SJCRH30 (cell line): ENCODE measurements around the gene KLF13. TPM values are rescaled to one million over a fixed set of nuclear protein-coding genes. Genes with fewer than 3 reads are reported as not detected.

Experiments
- DNase-seq, 2 experiments: peaks; one replicate each; pipeline ENCODE4 v3.0.0-alpha.2; 2015 to 2020
- H3K27ac ChIP-seq: fragments of 250-450 bp; sonication (Bioruptor Pico); 2 replicates; pipeline ENCODE4 v1.5.1; 2020; ENCODE audit warnings: mild to moderate bottlenecking, moderate library complexity
- H3K27me3 ChIP-seq: fragments of 250-450 bp; sonication (Bioruptor Pico); 2 replicates; pipeline ENCODE4 v1.5.1; 2020; ENCODE audit warnings: mild to moderate bottlenecking, moderate library complexity
- H3K36me3 ChIP-seq: fragments of 250-450 bp; sonication (Bioruptor Pico); 2 replicates; pipeline ENCODE4 v1.5.1; 2020; ENCODE audit warnings: mild to moderate bottlenecking, moderate library complexity
- H3K4me1 ChIP-seq: fragments of 250-450 bp; sonication (Bioruptor Pico); 2 replicates; pipeline ENCODE4 v1.5.1; 2020; ENCODE audit warnings: mild to moderate bottlenecking, moderate library complexity
- H3K4me3 ChIP-seq: fragments of 250-450 bp; sonication (Bioruptor Pico); 2 replicates; pipeline ENCODE4 v1.5.1; 2020; ENCODE audit warnings: mild to moderate bottlenecking, moderate library complexity
- H3K9me3 ChIP-seq: fragments of 250-450 bp; sonication (Bioruptor Pico); replicated peaks from 2 replicates; pipeline ENCODE4 v1.5.1; 2020; ENCODE audit warnings: mild to moderate bottlenecking, moderate library complexity
- total RNA-seq: library from RNA; depleted of rRNA; stranded (reverse); fragments of >200 nt; shearing (Covaris generic); gene quantifications from 2 replicates; pipeline ENCODE4 v1.2.3, GENCODE V29; 2014

The KLF13 gene
- total RNA-seq, 1 experiment from 2014 or later, result 33.1 TPM

DNA sequence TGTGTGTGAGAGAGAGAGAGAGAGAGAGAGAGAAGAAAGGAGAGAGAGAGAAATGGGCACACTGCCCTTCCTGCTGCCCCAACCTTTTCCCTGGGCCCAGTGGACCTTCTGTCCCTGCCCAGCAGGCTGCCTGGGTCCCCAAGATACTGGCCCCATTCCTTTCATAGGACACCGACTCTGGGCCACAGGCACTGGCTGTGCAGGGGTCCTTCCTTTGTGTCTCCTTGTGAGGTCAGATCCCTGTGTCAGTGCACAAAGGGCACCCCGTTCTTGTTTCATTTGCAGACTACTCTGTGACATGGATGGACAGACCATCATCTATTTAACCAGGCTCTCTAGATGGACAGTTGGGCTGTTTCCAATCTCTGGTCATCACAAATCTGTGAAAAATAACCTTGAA is 21.3 kb upstream of the KLF13 start:
- no peaks in the 10 kb centered on the region for H3K36me3 ChIP-seq
- no peaks in the 10 kb centered on the region for H3K9me3 ChIP-seq
- no peaks in the 10 kb centered on the region for H3K27me3 ChIP-seq
- no peak overlapping the region for H3K4me3 ChIP-seq
- H3K27ac ChIP-seq, result no peak overlapping the region
- no peak for DNase-seq
- H3K4me1 ChIP-seq, result peaks cover 31% of the 10 kb centered on the region

DNA sequence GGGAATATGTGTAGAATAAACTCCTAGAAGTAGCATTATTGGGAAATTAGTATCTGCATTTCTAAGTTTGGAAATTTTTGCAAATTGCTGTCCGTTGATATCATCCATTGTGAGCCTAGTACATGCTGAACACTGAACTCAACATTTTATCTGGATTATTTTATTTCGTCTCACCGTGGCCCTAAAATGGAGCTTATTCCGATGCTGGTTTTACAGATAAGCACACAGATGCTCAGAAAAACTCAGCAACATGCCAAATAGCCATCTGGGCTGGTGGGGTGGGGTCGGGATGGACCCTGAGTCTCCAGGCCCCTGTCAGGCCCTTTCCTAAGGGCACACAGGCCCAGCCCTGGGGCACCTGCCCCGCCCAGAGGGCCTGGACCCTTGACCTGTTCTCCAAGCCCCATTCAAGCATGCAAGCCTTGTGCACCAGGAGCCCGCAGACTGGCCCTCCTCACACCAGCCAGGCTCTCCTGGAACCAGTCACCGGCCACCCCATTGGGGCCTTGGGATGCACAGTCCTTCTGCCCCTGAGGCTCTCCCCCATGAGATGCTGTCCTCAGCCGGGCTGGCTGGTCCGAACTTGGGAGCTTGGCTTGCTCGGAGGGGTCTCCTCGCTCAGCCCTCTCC is 20.7 kb upstream of the KLF13 start:
- DNase-seq, result no peak
- H3K27ac ChIP-seq, result peak overlapping the region; percentile 65
- H3K27me3 ChIP-seq, result no peaks in the 10 kb centered on the region
- H3K36me3 ChIP-seq, result no peaks in the 10 kb centered on the region
- H3K4me1 ChIP-seq, result peaks cover 26% of the 10 kb centered on the region
- no peak overlapping the region for H3K4me3 ChIP-seq
- H3K9me3 ChIP-seq, result no peaks in the 10 kb centered on the region

DNA sequence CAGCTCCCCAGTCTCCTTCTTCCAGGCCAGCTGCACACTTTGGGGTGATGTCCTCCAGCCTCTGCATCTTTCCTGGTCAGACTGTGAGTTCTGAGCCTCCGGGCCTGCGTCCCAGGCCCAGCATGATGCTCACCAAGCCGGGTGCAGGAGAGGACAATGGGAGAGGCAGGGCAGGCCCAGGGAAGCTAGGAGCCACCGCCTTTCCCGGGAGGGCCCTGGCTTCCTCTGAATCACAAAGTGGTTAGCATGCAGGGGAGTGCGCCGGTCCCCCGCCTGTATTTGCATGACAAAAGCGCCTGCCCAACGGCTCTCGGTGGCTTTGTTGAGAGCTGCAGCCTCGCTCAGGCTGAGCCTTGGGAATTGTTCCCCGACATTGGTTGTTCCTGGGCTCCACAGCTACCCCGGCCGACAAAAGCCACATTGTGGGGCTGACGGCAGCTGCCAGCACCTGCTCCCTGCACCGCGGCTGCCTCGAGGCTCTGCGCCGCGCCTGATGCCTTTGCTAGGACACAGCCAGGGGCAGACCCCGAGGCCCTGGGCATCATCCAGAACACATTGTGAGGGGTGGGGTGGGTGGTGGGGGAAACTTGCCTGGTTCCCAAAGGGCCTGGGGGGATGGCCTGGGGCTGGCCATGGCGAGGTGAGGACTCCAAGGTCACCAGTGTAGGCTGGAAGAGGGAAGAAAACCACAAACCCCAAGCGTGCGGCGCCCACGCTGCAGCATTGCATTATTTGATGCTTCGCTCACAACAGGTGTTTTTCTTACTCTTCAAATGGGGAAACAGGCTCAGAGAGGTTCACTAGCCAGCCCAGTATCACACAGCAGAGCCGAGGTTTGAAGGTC is 20.0 kb upstream of the KLF13 start:
- Histone ChIP-seq H3K9me3 (no peaks in the 10 kb centered on the region), H3K36me3 (no peaks in the 10 kb centered on the region), H3K27ac (peak overlapping the region; percentile 65), H3K4me3 (no peak overlapping the region), H3K4me1 (peaks cover 18% of the 10 kb centered on the region), H3K27me3 (no peaks in the 10 kb centered on the region)
- peak; percentile 93 to 96 for DNase-seq

DNA sequence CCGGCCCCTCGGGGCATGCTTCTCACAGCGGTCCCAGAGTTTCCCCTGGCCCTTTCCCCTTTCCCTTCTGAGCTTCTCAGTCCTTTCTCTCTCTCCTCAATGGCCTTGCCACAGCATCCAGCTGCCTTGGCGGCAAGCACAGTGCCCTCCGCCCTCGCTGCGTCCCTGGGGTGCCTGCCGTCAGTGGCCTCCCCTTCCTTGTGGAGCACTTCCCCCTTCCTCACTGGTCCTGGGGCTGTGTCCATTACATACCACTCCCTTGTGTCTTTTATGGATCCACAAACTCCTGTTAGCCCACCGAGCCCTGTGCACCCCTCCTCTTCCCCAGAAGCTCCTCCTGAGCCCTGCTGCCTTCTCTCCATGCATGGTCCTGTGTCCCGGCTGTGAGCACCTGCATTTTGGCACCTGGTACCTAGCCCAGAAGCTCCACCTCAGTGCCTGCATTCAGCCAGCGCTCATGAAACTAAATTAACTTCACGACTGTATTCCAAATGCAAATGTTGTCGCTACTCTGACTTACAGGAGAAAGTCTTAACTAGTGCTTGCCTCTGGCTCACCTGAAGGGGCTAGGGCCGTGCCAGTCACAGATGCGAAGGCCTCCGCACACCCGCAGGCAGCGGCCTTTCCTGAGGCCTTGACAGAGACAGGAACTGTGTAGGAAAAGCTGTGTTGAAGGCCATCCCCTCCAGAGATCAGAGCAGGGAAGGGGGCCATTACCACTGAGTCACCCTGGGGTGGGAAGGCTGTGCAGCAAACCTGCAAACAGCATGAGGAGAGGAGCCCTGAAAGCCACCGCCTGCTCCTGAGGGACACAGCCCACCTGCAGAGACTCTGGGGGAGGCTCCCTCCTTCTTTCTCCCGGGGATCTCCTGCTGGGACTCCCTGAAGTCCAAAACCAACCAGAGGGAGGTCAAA is 19.1 kb upstream of the KLF13 start:
- no peak for DNase-seq
- Histone ChIP-seq H3K4me3 (no peak overlapping the region), H3K9me3 (no peaks in the 10 kb centered on the region), H3K36me3 (no peaks in the 10 kb centered on the region), H3K4me1 (peaks cover 15% of the 10 kb centered on the region), H3K27me3 (no peaks in the 10 kb centered on the region), H3K27ac (peak overlapping the region; percentile 65)

DNA sequence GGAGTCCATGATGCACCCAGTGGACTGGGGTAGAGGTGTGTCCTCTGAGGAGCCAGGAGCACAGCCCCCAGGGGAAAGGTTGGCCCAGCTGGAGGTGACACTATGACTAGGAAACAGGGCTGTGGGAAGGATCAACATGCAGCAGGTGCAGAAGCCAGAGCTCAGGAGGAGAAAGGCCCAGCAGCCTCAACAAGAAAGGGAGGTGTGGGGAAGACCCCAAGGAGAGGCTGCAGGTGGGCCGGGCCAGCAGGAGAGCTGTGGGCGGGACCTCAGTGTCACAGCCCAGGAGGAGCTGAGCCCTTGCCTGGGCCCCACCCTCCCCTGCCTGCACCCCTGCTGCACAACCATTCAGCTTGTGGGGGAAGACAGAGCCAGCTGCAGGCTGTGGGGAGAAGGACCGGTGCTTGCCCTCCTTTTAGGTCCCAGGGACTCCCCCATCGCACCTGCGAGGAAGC is 18.4 kb upstream of the KLF13 start:
- H3K36me3 ChIP-seq, result no peaks in the 10 kb centered on the region
- H3K27ac ChIP-seq, result no peak overlapping the region
- peaks cover 3% of the 10 kb centered on the region; the same call in 1 of the 2 replicates for H3K9me3 ChIP-seq
- no peak overlapping the region for H3K4me3 ChIP-seq
- no peaks in the 10 kb centered on the region for H3K27me3 ChIP-seq
- H3K4me1 ChIP-seq, result peaks cover 15% of the 10 kb centered on the region
- no peak for DNase-seq

DNA sequence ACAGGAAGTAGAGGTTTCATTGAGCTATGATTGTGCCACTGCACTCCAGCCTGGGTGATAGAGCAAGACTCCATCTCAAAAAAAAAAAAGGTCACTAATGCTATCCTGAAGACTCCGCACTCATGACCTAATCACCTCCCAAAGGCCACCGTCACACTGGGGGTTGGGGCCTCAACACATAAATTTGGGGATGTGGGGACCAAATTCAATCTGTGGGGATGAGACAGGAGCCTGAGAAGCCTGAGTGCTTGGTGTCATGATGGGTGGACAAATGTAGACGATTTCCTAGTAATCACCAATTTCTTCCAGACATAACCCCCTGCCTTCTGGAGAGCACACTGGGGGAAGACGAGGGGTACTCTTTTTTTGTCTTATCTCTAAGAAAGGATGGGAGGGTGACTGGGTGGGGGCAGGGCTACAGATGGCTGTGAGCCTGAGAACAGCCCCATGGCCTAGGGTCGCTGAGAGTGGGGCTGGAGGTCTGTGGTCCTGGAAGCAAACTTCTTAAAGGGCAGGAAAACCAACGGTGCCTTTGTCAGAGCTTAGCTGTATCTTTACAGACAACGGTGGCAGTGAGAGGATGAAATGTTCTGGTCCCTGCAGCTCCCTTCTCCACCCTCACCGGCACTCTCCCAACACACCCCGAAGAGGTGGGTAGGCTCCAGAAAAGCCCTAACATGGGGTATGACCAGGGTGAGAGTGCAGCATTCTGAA is 16.6 kb upstream of the KLF13 start:
- H3K9me3 ChIP-seq, result peaks cover 8% of the 10 kb centered on the region; the same call in 1 of the 2 replicates
- H3K27me3 ChIP-seq, result no peaks in the 10 kb centered on the region
- H3K4me3 ChIP-seq, result no peak overlapping the region
- H3K36me3 ChIP-seq, result no peaks in the 10 kb centered on the region
- DNase-seq, result no peak
- H3K4me1 ChIP-seq, result peaks cover 15% of the 10 kb centered on the region
- H3K27ac ChIP-seq, result no peak overlapping the region

DNA sequence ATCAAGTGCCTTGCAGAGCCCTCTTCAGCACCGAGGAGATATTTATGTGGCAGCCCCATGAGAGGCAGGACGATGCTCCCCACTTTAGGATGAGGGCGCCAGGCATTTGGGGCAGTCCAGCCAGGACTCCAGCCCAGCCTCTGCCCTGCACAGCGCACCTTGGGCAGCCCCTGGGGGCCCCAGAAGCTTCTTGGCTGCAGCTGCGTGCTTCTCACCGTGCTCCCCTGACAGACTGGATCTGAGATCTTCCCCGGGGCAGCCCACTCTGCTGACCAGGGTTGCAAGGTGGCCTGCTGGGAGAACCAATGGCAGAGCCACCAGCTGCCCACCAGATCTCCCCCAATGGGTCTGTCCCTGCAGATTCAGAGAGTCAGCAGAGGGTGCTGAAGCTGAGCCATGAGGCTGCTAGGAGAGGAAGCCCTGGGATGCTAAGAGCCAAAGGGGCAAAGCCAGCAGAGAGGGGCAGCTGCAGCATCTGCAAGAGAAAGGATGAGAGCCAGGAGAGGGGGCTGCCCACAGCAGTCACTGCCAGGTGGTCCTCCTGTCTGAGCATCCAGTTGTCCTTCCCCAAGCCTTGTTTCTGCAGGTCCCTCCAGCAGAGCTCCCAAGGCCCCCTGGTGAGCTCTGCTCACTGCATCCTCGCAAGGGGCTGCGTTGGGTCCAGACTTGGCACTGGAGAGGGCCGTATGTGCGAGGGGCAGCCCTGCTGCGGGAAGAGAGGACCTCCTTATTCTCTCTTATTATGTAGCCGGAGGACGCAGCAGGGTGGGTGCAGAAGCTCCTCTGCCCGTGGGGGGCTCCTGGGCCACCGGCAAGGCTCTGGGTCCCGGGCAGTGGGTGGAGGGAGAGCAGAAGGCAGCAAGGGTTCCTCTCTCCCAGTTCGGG is 14.7 kb upstream of the KLF13 start:
- H3K9me3 ChIP-seq, result peaks cover 8% of the 10 kb centered on the region; the same call in 1 of the 2 replicates
- no peaks in the 10 kb centered on the region for H3K27me3 ChIP-seq
- no peak for DNase-seq
- H3K4me3 ChIP-seq, result no peak overlapping the region
- H3K36me3 ChIP-seq, result no peaks in the 10 kb centered on the region
- peaks cover 4% of the 10 kb centered on the region for H3K4me1 ChIP-seq
- H3K27ac ChIP-seq, result no peak overlapping the region

DNA sequence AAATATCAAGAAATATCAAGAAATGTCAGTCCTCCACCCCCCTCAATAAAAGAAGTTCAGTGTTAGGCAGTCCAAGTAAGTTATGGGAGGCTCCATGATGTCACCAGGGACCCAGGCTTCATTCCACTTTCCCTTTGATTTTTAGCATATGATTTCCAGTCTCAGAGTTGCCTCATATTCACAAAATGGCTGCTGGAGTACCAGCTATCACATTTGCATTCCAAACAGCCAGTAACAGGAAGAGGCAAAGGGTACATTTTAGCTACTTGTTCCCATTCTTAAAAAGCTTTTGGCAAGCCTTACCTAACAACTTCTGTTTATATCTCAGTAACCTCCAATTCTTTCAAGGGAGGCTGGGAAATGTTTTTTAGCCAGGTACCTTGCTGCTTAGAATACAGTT is 13.4 kb upstream of the KLF13 start:
- H3K4me1 ChIP-seq, result no peaks in the 10 kb centered on the region
- no peaks in the 10 kb centered on the region for H3K27me3 ChIP-seq
- peaks cover 8% of the 10 kb centered on the region; the same call in 1 of the 2 replicates for H3K9me3 ChIP-seq
- no peak for DNase-seq
- H3K27ac ChIP-seq, result no peak overlapping the region
- no peak overlapping the region for H3K4me3 ChIP-seq
- H3K36me3 ChIP-seq, result no peaks in the 10 kb centered on the region

DNA sequence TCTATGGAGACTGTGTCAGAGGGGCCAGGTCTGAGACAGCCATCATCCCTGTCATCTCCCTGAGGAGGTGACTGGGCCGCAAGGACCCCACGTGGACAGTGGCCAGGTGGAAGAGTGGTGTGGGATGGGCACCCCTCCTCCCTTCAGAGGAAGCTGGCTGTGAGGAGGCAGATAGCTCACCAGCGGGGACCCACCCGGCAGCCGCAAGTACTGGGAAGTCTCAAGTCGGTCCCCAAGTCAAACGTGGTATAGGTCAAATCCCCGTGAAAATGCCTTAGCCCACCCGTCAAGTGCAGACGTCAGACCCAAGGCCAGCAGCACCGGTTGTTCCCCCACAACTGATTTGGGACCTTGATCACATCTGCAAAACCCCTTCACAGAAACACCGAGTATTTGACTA is 12.3 kb upstream of the KLF13 start:
- DNase-seq, result no peak
- Histone ChIP-seq H3K27me3 (no peaks in the 10 kb centered on the region), H3K4me1 (no peaks in the 10 kb centered on the region), H3K9me3 (peaks cover 8% of the 10 kb centered on the region; the same call in 1 of the 2 replicates), H3K36me3 (no peaks in the 10 kb centered on the region), H3K4me3 (no peak overlapping the region), H3K27ac (no peak overlapping the region)

DNA sequence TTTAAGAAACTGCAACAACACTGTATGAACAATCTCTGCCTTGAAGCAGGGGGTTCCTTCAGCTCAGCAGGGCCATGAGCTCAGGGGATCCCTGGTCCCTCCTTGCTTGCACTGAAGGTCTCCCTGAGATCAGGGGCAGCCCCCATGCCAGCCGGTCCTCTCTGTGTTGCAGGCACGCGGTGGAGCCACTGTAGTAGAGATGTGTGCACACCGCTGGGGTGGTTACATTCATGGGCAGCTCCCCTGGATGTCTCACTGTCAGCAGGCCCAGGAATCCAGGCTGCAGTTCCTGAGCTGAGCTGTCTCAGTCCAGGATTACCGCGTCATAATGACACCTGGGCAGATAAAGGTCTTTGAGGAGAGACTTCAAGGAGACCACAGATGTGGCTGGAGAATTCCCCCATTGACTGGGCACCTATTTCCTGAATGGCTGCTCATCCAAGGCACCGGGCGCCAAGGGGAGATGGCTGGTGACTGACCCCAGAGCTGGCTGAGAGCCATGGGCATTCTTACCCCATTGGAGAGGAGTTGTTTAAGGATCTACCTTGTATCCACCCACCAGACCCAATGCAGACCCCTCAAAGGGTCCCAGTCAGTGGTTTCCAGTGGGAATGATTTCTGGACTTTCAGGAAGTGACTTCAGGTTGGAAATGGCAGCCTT is 10.4 kb upstream of the KLF13 start:
- Histone ChIP-seq H3K9me3 (peaks cover 8% of the 10 kb centered on the region; the same call in 1 of the 2 replicates), H3K36me3 (no peaks in the 10 kb centered on the region), H3K4me1 (no peaks in the 10 kb centered on the region), H3K4me3 (no peak overlapping the region), H3K27ac (no peak overlapping the region), H3K27me3 (no peaks in the 10 kb centered on the region)
- DNase-seq, result no peak

DNA sequence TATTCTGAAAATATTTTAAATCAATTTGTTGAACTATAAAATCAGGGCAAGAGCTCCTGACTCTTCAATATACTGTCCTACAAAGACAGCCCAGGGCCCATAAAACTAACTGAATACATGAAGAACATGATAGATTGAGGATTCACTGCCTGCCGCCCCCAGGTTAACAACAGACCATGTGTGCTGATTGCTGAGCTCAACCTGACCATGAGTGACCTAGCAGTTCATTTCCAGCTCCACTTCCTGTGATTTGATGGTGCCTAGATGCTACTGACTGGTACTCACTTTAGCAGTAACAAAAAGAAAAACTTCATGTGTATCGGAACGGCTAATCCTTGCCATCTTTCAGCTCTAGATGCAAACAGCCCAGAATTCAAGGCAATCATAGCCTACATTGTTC is 9.6 kb upstream of the KLF13 start:
- H3K9me3 ChIP-seq, result peaks cover 8% of the 10 kb centered on the region; the same call in 1 of the 2 replicates

DNA sequence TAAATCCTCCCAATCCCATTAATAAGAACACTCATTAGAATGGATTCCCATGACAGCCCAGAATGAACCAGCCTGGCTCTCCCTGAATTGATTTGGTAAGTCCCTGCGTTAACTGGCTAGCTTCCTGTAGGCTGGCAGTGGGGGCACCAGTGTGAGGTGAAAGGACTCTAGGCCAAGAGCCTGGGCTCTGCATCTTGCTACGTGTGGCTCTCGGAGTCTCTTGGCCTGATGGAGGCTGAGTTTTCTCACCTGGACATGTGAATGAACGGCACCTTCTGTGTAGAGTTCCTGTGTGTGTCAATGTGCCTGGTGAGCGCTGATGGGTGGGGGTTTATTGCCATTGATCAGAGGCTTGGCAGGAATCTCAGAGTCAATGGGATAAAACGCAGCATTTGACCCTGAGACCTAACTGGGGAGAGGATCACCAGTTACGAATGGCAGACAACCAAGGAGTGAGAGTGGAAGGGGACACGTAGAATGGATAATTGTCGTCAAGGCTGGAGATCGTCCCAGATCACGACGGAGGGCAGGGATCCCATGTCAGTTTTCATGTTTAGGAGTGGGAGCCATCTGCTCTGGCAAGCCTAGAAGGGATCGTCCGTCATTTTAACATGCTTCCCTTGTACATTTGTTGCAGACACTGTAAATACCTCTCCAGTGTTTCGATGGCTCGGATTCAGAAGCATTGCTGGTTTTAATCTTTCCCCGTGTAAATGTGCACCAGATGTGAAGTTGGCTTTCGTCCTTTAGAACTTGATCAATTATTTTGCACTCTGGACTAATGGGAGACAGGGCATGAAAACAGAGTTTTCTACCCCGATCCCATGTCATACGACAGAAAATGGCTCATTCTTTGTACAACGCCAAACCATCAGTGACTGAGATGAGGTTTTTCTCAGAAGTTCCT is 9.0 kb upstream of the KLF13 start:
- no peak overlapping the region for H3K27ac ChIP-seq
- H3K27me3 ChIP-seq, result no peaks in the 10 kb centered on the region
- no peaks in the 10 kb centered on the region for H3K36me3 ChIP-seq
- H3K4me3 ChIP-seq, result no peak overlapping the region
- H3K9me3 ChIP-seq, result peaks cover 8% of the 10 kb centered on the region; the same call in 1 of the 2 replicates
- DNase-seq, result no peak
- no peaks in the 10 kb centered on the region for H3K4me1 ChIP-seq

More for the DNA sequence above, 9.6 kb upstream of the KLF13 start:
- Histone ChIP-seq H3K36me3 (no peaks in the 10 kb centered on the region), H3K27ac (no peak overlapping the region), H3K4me1 (no peaks in the 10 kb centered on the region), H3K27me3 (no peaks in the 10 kb centered on the region), H3K4me3 (no peak overlapping the region)
- DNase-seq, result no peak
